HG02981 (cell line): Measurements from ENCODE around the gene ADAMTSL2.

ENCODE experiments used
- ATAC-seq: cut with Tn5 transposase; IDR thresholded peaks from one replicate; pipeline ENCODE4 v1.9.1; 2021; ENCODE audit warnings: mild to moderate bottlenecking, moderate library complexity; ENCODE audit not compliant: unreplicated experiment

ADAMTSL2 gene

DNA sequence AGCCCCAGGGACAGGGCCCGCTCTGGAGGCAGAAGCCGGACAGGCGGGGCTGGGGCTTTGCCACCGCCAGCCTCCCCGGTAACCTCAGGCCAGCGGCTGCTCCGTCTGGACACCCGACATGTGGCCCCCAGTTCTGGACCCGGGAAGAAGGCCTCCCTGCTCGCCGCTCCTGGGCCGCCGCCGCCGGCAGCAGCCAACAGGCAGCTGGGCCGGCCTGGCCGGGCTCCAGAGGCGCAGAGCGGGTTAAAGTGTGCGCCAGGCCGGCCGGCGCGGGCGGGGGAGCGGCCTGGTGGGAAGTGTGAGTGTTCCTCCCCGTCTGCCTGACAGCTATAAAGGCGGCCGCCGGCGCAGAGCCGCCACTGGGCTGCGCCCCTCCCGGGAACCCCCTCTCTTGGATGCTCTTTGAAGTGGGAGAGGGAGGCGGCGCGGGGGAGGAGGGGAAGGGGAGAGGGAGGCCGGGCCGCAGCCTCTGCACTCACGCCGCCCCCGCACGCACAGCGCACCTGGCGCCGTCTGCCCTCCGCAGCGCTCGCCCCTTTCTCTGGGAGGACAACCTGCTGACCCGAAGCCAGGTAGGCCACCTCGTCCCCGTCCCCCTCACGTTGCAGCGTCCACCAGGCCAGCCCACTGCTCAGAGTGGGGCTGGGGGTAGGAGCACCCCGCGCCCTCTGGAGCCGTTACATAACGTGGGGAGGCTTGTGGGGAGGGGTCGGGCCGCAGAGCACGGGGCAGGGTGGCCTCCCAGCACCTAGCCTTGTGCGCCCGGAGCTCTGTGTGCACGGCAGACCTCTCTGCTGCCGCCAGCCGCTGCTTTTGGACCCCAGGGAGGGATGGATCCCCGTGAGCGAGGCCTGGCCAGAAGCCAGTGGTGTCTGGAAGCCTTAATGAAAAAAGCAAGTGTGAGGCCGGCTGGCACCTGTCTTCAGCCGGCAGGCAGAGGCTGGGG lies at the start of gene ADAMTSL2:
TSS of gene ADAMTSL2 (plus strand) at position 359 of the 946 bp plus-strand sequence. CDS start 2,009 bp downstream, outside the sequence.
- ATAC-seq: no peak

DNA sequence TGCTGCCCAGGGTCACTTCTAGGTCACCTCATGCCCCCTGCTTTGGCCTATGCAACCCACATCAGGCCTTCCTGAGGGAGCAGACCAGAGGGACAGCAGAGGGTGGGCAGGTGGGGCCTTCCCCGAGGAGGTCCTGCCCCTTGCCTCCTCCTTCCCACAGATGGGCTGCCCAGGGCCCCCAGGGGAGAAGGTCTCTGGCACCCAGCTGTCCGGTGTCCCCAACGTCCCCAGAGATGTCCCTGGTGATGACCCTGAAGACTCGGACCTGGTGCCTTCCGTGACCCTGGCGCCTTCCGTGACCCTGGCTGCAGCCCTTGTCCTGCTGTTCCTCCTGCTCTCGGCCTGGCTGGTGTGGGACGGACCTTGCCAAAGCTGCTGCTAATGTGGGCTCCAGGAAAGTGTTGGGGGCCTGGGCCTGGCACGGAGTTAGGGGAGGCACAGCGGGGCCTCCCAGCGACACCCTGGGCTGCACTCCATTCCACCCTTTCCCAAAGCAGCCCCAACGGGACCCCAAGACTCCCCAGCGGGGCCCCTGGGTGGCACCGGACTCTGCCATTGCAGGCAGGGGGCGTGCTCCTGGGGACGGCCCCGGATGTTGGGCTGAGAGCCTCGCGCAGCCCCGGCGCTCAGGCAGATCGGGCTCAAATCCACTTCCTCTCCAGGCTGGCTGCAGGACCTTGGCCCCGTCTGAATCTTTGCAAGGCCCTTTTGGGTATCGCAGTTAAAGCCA lies 48.8 kb upstream of the ADAMTSL2 start:
- peak; percentile 26 for ATAC-seq

DNA sequence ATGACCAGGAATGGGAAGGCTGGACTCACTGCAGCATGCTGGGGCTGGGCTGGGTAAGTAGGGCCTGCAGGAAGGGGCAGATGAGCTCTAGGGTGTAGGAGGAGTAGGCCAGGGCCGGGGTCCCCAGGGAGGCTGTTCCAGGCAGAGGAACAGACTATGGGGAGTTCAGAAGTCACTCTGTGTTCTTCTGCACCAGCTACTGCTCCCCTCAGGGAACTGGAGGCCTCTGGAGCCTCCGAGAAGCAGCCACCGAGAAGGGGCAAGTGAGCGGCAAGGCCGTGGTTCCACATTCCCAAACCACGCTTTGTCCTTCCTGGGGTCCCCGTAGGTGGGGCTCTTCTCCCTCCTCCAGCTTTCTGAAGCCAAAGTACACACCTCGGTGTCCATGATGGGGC lies 47.2 kb upstream of the ADAMTSL2 start:
- no peak for ATAC-seq

DNA sequence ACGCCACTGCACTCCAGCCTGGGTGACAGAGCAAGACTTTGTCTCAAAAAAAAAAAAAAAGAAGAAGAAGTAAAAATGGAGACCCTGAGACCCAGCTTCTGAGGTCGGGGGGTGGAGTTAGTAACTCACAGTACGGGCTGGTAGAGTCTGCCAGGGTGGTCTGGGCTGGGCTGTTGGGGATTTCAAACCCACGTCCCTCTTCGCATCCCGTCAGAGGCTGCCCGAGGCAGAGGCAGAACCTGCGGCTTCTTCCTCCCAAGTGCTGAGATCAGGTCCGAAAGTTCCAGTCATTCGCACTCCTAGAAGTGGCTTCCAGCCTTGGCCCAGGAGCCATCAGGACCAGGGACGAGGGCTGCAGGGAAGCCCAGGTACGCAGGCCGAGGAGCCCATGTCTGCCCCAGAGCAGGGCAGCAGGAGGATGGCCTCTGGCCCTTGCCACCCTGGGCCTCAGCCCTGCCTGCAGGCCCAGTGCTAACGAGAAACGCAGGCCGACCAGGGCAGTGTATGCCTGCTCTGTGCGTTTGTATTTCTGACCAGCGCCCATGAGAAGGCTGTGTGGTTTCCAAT lies 45.7 kb upstream of the ADAMTSL2 start:
- ATAC-seq: no peak

DNA sequence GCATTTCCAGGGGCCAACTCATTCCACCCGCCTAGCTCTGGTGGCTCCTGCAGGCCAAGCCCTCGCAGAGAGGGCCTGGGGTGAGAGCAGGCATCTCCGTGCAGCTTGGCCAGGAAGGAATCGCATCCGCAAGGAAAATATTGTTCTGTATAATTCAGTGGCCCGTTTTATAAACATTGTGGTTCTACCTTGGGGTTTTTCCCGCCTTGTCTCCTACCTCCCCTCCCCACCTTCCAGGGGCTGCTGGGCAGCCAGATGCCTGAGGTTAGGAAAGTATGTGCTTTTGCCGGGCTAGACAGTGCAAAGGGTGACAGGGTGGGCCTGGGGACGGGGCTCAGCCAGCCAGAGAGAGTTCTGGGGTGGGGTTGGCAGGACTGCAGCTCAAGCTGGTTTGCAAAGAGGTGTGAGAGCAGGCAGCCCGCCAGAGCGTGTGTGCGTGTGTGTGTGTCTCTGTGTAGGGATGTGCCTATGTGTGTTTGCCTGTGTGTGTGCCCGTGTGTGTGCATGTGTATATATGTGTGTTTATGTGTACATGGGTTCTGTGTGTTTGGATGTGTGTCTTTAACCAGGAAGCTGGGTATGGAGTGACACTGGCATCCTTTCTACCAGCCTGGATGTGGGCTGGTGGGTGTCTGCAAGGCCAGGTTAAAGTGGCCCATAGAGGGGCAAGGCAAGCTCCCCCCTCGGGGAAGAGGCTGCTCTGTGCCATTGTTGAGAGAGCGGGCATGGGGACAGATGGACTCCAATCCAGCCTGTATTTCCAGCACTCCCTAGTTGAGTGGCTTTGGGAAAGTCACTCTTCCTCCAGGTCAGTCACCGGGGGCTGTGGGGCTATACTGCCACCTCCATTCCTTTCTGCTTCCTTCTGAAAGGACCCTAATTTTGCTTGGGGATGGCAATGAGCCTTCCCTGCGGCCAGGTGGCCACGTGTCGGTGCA lies 45.0 kb upstream of the ADAMTSL2 start:
- no peak for ATAC-seq

DNA sequence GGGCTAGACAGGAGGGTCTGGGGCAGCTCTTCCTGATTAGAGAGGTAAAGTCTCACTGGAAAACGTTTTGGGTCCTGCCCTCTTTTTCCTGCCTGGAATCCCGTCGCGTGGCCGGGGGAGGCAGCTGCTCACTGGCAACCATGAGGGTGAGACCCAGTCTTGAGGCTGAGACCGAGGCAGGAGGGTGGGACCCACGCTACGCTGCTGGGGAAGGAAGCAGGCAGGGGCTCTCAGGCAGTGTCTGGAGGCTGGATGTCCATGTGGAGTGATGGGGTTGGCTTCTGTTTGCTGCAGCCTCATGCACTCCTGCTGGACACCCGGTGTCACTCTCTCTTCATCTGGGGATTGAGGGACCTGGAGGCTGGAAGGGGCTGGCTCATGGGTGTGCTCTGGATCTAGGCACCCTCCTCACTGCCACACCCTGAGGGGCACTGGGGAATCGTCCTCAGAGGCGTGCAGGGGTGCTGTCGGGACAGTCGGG lies 44.3 kb upstream of the ADAMTSL2 start:
- no peak for ATAC-seq

DNA sequence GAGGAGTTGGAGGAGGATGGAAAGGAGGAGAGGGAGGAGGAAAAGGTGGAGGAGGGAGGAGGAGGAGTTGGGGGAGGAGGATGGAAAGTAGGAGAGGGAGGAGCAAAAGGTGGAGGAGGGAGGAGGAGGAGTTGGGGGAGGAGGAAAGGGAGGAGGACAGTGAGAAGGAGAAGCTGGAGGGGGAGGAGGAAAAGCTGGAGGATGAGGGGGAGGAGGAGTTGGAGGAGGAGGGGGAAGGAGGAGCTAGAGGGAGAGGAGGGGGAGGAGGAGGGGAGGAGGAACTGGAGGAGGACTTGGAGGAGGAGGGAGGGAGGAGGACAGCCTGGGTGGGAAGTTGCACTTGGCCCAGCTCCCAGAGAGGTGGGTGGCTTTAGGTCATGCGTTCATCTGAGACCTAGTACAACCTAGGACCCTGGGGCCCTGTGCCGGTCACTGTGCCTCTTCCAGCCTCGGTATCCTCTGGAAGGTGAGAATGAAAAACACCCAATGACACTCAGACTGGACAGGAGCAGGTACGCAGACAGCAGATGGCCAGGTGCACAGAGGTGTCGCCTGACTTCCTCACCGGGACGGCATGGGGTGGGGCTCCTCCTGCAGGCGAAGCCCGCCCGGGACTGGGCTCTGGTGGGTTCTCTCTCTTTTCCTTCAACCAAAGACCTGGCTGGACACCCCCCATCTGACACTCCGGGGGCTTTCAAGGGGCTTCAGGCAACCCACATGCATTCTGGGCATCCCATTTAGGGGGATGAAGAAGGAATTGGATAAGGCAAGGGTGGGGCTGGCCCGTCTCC lies 43.4 kb upstream of the ADAMTSL2 start:
- ATAC-seq: no peak

DNA sequence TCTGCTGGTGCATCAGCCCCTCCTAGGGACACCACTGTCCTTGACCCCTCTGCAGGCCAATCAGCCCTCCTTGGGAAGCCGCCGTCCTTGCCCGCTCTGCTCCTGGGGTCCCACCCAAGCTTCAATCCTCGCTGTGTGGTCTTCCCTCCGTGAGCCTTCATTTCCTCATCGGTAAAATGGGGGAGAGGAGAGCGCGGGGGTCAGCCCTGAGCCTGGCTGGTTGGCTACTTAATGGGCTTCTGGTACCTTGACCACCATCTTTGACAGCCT lies 42.9 kb upstream of the ADAMTSL2 start:
- no peak for ATAC-seq

DNA sequence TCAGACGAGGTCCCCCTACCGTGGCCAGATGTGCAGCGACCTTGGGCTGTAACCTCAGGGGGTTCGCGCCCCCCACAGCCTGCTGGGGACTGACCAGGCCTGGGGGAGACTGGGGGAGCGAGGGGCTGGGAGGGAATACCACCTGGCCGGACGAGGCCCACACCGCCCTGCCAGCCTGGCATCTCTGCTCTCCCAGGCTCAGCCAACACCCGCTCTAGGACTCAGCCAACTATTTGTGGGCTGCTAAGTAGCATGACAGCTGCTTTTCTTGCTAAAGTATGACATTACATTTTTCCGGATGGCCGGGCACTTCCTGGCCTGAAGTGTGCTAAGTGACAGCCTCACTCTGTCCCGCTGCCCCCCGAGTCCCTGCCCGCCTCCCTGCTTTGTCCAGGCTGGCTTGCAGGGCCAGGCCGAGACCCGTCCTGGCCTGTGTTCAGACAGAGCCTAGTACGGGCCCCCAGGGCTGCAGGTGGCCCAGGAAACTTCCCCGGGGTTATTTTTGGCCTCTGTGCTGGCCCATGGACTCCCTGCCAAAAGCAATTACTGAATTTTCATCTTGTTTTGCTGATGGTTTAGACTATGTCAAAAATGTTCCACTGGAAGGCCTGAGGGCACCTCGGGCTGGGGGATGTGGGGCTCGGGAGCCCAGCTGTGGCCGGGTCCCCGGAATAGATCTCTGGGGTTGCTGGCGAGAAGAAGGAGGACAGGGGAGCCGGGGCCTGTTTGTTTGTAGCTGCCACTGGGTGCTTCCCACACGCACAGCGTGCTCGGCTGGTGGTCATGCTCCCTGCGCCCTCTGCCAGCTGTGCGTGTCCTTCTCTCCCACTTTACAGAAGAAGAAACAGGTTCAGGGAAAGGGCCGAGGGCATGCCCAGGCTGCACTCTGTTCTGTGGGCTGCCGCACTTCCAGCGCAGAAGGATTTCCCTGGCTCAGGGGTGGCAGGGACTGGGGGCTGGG lies 42.2 kb upstream of the ADAMTSL2 start:
- no peak for ATAC-seq

DNA sequence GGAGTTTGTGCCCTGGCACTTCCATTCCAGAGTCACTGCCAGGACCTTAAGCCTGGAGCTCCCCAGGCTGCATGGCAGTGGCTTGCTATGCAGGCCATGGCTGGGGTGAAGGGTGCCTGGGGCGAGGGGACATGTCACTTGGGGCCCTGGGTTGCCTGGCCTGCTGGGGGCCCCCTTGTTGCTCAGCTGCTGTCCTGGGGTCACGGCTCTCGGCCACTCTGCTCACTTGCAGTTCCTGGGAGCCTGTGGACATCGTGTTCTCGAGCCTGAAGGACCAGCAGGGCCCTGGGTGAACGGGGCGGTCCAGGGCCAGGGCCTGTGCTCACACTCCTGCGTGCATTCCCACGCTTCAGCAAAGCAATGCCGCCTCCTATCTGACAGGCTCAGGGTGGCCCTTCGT lies 41.1 kb upstream of the ADAMTSL2 start:
- ATAC-seq: no peak

DNA sequence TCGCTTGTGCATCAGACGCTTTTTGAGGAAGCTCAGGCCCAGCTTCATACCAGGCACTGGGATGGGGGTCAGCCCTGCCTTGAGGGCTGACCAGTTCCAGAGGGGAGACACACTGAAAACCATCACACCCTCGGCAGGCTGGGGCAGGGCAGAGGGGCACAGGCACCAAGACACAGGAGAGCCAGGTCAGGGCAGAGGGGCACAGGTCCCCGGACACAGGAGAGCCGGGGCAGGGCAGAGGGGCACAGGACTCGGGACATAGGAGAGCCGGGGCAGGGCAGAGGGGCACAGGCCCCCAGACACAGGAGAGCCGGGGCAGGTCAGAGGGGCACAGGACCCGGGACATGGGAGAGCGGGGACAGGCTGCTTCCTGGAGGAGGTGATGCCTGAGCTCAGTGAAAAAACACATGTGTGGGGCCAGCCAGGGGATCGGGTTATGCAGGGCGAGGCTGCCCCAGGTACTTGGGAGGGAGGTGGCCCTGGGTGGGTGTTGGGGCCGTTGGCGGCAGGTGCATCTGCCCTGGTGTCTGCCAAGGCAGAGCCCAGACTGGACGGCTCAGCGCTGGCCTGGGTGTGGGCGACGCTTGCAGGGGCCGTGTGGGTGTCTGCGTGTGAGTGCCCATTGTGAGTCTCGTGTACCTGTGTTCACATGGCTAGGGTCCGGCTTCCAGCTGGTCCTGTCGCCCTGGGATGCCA lies 40.5 kb upstream of the ADAMTSL2 start:
- no peak for ATAC-seq

DNA sequence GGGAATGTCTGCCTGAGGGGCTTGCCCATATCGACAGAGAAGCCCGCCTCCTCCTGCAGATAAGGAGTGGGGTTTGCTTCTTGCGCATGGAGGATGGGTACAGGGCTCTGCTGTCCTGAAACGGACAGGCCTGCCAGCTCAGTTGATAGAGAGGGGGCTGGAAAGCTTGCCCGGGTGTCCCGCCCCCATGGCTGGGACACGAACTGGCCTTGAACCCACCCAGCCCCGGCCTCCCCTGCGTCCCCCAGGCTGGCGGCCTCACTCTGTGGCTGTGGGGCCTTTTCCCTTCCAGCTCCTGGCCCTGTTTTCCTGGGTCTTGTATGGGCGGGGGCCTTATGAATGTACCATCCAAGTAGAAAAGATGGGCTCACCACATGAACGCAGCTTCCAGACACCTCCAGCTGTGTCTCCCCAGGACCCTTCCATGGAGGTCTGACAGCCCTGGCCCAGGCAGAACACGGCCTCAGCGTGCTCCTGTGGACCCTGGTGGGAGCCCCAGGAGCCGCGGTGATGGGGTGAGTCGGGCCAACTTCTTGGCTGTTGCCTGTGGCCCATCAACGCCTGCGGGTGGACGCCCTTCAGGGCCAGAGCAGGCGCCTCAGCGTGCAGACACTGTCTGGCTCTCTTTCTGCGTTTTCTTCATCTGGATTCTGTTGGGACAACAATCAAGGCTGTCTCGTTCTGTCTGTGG lies 39.7 kb upstream of the ADAMTSL2 start:
- ATAC-seq: no peak

DNA sequence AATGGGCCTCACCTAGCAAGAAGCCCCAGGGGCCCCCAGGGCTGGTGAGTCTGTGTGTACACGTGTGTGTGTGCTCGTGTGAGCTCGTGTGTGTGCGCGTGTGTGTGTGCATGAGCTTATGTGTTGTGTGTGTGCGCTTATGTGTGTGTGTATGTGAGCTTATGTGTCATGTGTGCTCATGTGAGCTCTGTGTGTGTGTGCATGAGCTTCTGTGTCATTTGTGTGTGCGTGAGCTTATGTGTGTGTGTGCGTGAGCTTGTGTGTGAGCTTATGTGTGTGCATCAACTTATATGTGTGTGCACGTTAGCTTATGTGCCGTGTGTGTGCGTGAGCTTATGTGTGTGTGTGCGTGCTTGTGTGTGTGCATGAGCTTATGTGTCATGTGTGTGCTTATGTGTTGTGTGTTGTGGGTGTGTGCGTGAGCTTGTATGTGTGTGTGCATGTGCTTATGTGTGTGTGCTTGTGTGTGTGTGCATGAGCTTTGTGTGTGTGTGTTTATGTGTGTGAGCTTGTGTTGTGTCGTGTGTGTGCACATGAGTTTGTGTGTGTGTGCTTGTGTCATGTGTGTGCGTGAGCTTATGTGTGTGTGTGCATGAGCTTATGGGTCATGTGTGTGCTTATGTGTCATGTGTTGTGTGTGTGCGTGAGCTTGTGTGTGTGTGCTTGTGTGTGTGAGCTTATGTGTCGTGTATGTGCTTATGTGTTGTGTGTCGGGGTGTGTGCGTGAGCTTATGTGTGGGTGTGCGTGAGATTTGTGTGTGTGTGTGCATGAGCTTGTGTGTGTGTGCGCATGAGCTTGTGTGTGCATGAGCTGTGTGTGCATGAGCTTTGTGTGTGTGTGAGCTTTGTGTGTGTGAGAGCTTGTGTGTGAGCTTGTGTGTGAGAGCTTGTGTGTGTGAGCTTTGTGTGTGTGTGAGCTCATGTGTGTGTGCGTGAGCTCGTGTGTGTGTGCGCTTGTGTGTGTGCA lies 38.9 kb upstream of the ADAMTSL2 start:
- ATAC-seq: no peak

DNA sequence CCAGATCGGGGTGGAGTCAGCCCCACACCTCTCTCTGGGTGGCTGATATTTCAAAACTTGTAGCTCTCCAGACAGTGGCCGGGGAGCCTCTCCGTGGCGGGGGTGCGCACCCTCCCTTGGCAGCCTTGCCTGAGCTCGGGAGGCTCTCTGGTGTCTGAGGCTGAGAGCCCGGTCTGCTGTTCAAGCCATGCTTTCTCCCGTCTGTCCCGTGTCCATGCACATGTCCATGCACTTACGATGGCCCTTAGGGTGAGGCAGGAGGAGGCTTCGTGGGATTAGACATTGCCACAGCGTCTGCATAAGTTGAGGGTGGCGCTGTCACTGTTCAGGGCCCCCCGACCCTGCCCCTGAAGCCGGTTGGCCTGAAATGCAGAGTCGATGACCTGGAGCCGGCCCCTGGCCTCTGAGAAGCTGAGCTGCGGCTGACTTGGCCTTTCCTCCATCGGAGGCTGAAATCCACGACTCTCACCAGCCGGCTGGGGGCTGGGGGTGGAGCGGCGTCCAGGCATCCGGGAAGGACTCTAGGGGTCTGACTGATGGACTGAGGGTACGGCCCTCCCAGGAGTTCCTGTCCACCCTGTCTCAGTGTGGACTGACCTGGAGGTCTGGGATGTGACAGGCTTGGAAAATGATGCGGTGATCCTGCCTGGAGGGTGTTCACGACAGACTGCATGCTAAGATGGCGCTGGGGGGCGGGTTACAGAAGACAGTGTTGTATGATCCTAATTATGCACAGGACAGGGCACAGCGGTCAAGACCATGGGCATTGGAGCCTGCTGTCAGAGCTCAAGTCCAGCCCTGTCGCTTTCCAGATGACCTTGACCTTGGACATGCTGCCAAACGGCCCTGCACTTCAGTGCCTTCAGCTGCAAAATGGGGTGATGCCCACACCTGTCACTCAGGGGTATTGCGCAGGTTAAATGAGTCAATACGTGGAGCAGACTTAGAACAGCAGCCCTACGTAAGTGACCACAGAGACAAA lies 37.4 kb upstream of the ADAMTSL2 start:
- ATAC-seq: no peak
